ENCODE data around the gene DNAJB12.

The DNAJB12 gene

GRCh38 chr10:72285972-72286521 lies 68.7 kb downstream of the DNAJB12 start:
- DNase-seq = no peak

GRCh38 chr10:72283131-72283530 lies 71.6 kb downstream of the DNAJB12 start:
- DNase-seq = no peak
